MM.1S (cell line): ENCODE data around the gene AGK.

Experiments used
- DNase-seq: peaks from one replicate; pipeline ENCODE4 v3.0.0-alpha.2; 2015
- H2AFZ ChIP-seq: fragments of 300-600 bp; sonication (generic); 2 replicates; pipeline ENCODE4 v1.6.0; 2016; ENCODE audit warnings: antibody characterized with exemption, low read length
- H3F3A ChIP-seq: fragments of 300-600 bp; sonication (generic); 2 replicates; pipeline ENCODE4 v1.6.1; 2016; ENCODE audit warnings: mild to moderate bottlenecking, antibody characterized with exemption, low read length, moderate library complexity, mixed read lengths; ENCODE audit not compliant: insufficient read depth
- H3K27ac ChIP-seq: fragments of 300-600 bp; sonication (generic); 2 replicates; pipeline ENCODE4 v1.5.1; 2016; ENCODE audit warnings: mild to moderate bottlenecking, low read length
- H3K27me3 ChIP-seq: fragments of 300-600 bp; sonication (generic); replicated peaks from 2 replicates; pipeline ENCODE4 v1.6.0; 2016; ENCODE audit warnings: low read length; ENCODE audit not compliant: insufficient read depth
- H3K36me3 ChIP-seq: fragments of 300-600 bp; sonication (generic); replicated peaks from 2 replicates; pipeline ENCODE4 v1.6.1; 2016; ENCODE audit warnings: mild to moderate bottlenecking, low read length, mixed read lengths; ENCODE audit not compliant: insufficient read depth
- H3K4me1 ChIP-seq: fragments of 300-600 bp; sonication (generic); 2 replicates; pipeline ENCODE4 v1.6.1; 2016; ENCODE audit warnings: low read length, mixed read lengths
- H3K4me2 ChIP-seq: fragments of 300-600 bp; sonication (generic); 2 replicates; pipeline ENCODE4 v1.6.0; 2016; ENCODE audit warnings: low read depth, low read length
- H3K4me3 ChIP-seq: fragments of 300-600 bp; sonication (generic); 2 replicates; pipeline ENCODE4 v1.5.1; 2016; ENCODE audit warnings: low read length, mixed read lengths
- H3K79me2 ChIP-seq: fragments of 300-600 bp; sonication (generic); 2 replicates; pipeline ENCODE4 v1.6.1; 2016; ENCODE audit warnings: mixed run types, low read length, mixed read lengths
- H3K9ac ChIP-seq: fragments of 300-600 bp; sonication (generic); 2 replicates; pipeline ENCODE4 v1.6.1; 2016; ENCODE audit warnings: low read length, mixed read lengths
- H3K9me2 ChIP-seq: fragments of 300-600 bp; sonication (generic); replicated peaks from 2 replicates; pipeline ENCODE4 v1.6.1; 2016; ENCODE audit warnings: mild to moderate bottlenecking, low read length, mixed read lengths; ENCODE audit not compliant: insufficient read depth
- H3K9me3 ChIP-seq: fragments of 300-600 bp; sonication (generic); replicated peaks from 2 replicates; pipeline ENCODE4 v1.6.1; 2016; ENCODE audit warnings: mild to moderate bottlenecking, low read length, mixed read lengths; ENCODE audit not compliant: insufficient read depth
- H4K20me1 ChIP-seq: fragments of 300-600 bp; sonication (generic); 2 replicates; pipeline ENCODE4 v1.6.1; 2016; ENCODE audit warnings: mild to moderate bottlenecking, low read length, moderate library complexity, mixed read lengths; ENCODE audit not compliant: insufficient read depth
- EZH2 ChIP-seq: fragments of 300-600 bp; sonication (generic); optimal IDR thresholded peaks from 2 replicates; pipeline ENCODE3; 2017; ENCODE audit warnings: low read depth, mild to moderate bottlenecking, antibody characterized with exemption, low read length, mixed read lengths
- EZH2phosphoT487 ChIP-seq: fragments of 300-600 bp; sonication (generic); IDR thresholded peaks from 2 replicates; pipeline ENCODE4 v1.6.1; 2018; ENCODE audit warnings: antibody characterized with exemption, low read length
- TF ChIP-seq, protein P1 (sequence below): fragments of 300-600 bp; sonication (generic); IDR thresholded peaks from 2 replicates; pipeline ENCODE4 v1.5.1; 2016; ENCODE audit warnings: antibody characterized with exemption, low read length, mixed read lengths

AGK gene

GRCh38 chr7:141659501-141659900 lies 108.3 kb downstream of the AGK start:
- no peaks in the 10 kb centered on the region for H3K9me3 ChIP-seq
- H3K4me2 ChIP-seq, result no peak overlapping the region
- no peak overlapping the region for H3K4me3 ChIP-seq
- no peak for TF ChIP-seq EZH2phosphoT487
- TF ChIP-seq, protein P1, sequence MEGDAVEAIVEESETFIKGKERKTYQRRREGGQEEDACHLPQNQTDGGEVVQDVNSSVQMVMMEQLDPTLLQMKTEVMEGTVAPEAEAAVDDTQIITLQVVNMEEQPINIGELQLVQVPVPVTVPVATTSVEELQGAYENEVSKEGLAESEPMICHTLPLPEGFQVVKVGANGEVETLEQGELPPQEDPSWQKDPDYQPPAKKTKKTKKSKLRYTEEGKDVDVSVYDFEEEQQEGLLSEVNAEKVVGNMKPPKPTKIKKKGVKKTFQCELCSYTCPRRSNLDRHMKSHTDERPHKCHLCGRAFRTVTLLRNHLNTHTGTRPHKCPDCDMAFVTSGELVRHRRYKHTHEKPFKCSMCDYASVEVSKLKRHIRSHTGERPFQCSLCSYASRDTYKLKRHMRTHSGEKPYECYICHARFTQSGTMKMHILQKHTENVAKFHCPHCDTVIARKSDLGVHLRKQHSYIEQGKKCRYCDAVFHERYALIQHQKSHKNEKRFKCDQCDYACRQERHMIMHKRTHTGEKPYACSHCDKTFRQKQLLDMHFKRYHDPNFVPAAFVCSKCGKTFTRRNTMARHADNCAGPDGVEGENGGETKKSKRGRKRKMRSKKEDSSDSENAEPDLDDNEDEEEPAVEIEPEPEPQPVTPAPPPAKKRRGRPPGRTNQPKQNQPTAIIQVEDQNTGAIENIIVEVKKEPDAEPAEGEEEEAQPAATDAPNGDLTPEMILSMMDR, result no peak
- no peak for TF ChIP-seq EZH2
- no peak overlapping the region for H3K27ac ChIP-seq
- H3K9me2 ChIP-seq, result no peaks in the 10 kb centered on the region
- no peak overlapping the region for H3K9ac ChIP-seq
- no peaks in the 10 kb centered on the region for H3K79me2 ChIP-seq
- peaks cover 21% of the 10 kb centered on the region for H3K4me1 ChIP-seq
- no peak for DNase-seq
- H4K20me1 ChIP-seq, result no peaks in the 10 kb centered on the region
- H3K27me3 ChIP-seq, result no peaks in the 10 kb centered on the region
- H3F3A ChIP-seq, result no peaks in the 10 kb centered on the region
- H2AFZ ChIP-seq, result no peak overlapping the region
- H3K36me3 ChIP-seq, result no peaks in the 10 kb centered on the region; the same call in 1 of the 2 replicates

DNA sequence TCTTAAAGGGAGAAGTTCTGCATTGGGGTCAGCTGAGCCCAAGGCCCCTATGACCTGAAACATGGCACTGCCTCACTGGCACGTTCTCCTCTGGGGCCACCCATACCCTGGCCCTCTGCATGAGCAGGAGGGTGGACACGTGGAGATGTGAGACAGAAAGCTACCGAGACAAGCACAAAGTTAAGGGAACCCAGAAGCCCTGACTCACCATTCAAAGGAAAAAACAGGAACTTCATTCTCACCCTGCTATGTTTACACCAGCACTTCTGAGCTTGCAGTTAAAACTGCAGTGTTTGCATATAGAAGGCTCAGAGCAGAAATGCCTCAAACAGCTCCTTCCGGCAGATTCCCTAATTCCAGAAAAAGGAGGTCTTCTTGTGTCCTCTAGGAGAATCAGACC lies 109.0 kb downstream of the AGK start:
- H3K79me2 ChIP-seq, result no peaks in the 10 kb centered on the region
- no peaks in the 10 kb centered on the region for H3K9me3 ChIP-seq
- H3K27me3 ChIP-seq, result no peaks in the 10 kb centered on the region
- TF ChIP-seq, protein P1, result no peak
- TF ChIP-seq EZH2 (no peak), EZH2phosphoT487 (no peak)
- peaks cover 21% of the 10 kb centered on the region for H3K4me1 ChIP-seq
- no peak overlapping the region for H3K9ac ChIP-seq
- no peaks in the 10 kb centered on the region for H3F3A ChIP-seq
- no peak overlapping the region for H2AFZ ChIP-seq
- no peaks in the 10 kb centered on the region for H4K20me1 ChIP-seq
- H3K4me2 ChIP-seq, result no peak overlapping the region
- H3K9me2 ChIP-seq, result no peaks in the 10 kb centered on the region
- H3K36me3 ChIP-seq, result no peaks in the 10 kb centered on the region; the same call in 1 of the 2 replicates
- H3K4me3 ChIP-seq, result no peak overlapping the region
- peak overlapping the region; percentile 46; the same call in 1 of the 2 replicates for H3K27ac ChIP-seq
- peak; percentile 32 for DNase-seq

DNA sequence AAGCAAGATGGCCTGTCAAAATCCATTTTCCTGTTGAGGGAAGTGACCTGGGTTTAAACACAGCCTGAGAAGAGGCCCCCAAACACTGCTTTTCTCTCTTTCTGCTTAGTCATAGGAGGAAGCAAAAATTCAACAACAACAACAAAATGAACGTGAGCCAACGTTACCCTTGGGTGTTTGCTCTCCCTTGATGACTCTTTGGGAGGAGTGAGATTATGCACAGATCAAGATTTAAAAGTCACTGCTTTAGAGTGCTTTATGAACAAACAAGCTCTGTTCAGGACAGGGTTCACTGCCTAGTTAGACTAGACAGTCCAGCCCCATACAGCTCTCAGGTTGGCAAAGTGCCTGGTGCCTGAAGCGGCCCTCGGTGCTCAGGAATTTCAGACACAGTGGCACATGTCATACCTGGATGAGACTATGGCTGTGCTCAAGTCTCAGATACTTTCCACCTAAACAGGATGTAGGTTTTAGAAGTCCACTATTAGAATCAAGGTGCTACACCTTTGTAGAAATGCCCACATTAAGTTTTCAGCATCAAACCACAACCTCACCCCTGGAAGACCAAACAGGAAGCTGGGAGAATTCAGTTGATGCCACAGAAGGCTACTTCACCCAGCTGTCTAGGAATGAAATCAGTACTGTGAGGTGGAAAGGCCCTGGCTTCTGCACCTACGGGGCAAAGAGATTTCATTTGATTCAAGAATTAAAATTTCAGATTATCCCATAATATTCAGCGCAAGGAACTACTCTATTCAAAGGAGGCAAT lies 112.1 kb downstream of the AGK start:
- H3F3A ChIP-seq, result no peaks in the 10 kb centered on the region
- H3K9me2 ChIP-seq, result no peaks in the 10 kb centered on the region
- no peaks in the 10 kb centered on the region for H3K79me2 ChIP-seq
- no peaks in the 10 kb centered on the region for H4K20me1 ChIP-seq
- no peaks in the 10 kb centered on the region for H3K9me3 ChIP-seq
- H3K27ac ChIP-seq, result no peak overlapping the region
- no peak for TF ChIP-seq EZH2
- H3K4me2 ChIP-seq, result no peak overlapping the region
- no peaks in the 10 kb centered on the region for H3K27me3 ChIP-seq
- no peak overlapping the region for H3K4me3 ChIP-seq
- H3K36me3 ChIP-seq, result no peaks in the 10 kb centered on the region
- H3K4me1 ChIP-seq, result peaks cover 21% of the 10 kb centered on the region
- no peak overlapping the region for H2AFZ ChIP-seq
- H3K9ac ChIP-seq, result no peak overlapping the region
- DNase-seq, result no peak

GRCh38 chr7:141664450-141664849 lies 113.2 kb downstream of the AGK start:
- TF ChIP-seq EZH2 (no peak), EZH2phosphoT487 (no peak)
- TF ChIP-seq, protein P1, result no peak
- no peak for DNase-seq
- Histone ChIP-seq H3F3A (no peaks in the 10 kb centered on the region), H3K4me1 (peaks cover 21% of the 10 kb centered on the region), H3K9ac (no peak overlapping the region), H3K9me3 (no peaks in the 10 kb centered on the region), H3K27ac (no peak overlapping the region), H3K4me2 (no peak overlapping the region), H3K4me3 (no peak overlapping the region), H2AFZ (no peak overlapping the region), H4K20me1 (no peaks in the 10 kb centered on the region), H3K27me3 (no peaks in the 10 kb centered on the region), H3K9me2 (no peaks in the 10 kb centered on the region), H3K79me2 (no peaks in the 10 kb centered on the region), H3K36me3 (no peaks in the 10 kb centered on the region)
